K562 (cell line): ENCODE measurements around the gene NSUN2. TPM values are rescaled to one million over a fixed set of nuclear protein-coding genes. Genes with fewer than 3 reads are reported as not detected.

Experiments used
- ATAC-seq: fragments of 200-7000 bp; cut with Tn5 transposase; 3 replicates; pipeline ENCODE4 v1.9.1; 2020; ENCODE audit warnings: moderate library complexity
- BruUV-seq: library from RNA; stranded (reverse); fragments of 400-500 nt; replicated peaks from 2 replicates; lab custom pipeline; 2021; lab: Mats Ljungman, UMichigan
- CTCF ChIA-PET: fragments of 300-600 bp; formaldehyde crosslinking; extraction: SDS; loops from one replicate; lab custom pipeline; 2021; ENCODE audit warnings: low intra/inter-chr PET ratio; lab: Yijun Ruan, JAX
- POLR2A ChIA-PET: fragments of 300-600, 350-650 bp; sonication (Branson Sonifier 250); formaldehyde crosslinking; extraction: SDS; loops from one replicate; lab custom pipeline; 2021; ENCODE audit warnings: antibody characterized with exemption, inconsistent platforms; lab: Yijun Ruan, JAX
- DNase-seq, 4 experiments: peaks; one replicate each; pipeline versions ENCODE4 v3.0.0 to v3.0.0-alpha.2; 2011 to 2018; ENCODE audit warnings: low spot score in 3 of 4, mixed read lengths in 3 of 4; ENCODE audit errors: extremely low read depth in 1 of 4
- FAIRE-seq: peaks from 2 replicates; lab custom pipeline; 2011; peaks lifted over from hg19 to GRCh38; lab: Jason Lieb, UNC
- H2AFZ ChIP-seq: 2 replicates; pipeline ENCODE4 v1.6.0; 2011; ENCODE audit warnings: low read depth, low read length, control low read depth, inconsistent platforms
- H3K27ac ChIP-seq: fragments of 200-600 bp; 3 replicates; pipeline ENCODE4 v1.8.0; 2011; ENCODE audit warnings: low read depth, mild to moderate bottlenecking, control low read depth, inconsistent platforms, low read length, moderate library complexity, mixed read lengths; ENCODE audit errors: extremely low read depth
- H3K27me3 ChIP-seq, 2 experiments: fragments of 300-600 bp in 1 of 2; 2 replicates in 1 of 2; 3 replicates in 1 of 2; pipeline versions ENCODE4 v1.6.0 to v1.8.0; 2011; ENCODE audit warnings: inconsistent platforms in 2 of 2, low read length in 2 of 2, mild to moderate bottlenecking in 1 of 2, mixed read lengths in 1 of 2, moderate library complexity in 1 of 2; ENCODE audit not compliant: control insufficient read depth in 2 of 2, insufficient read depth in 2 of 2
- H3K36me3 ChIP-seq: fragments of 300-600 bp; 3 replicates; pipeline ENCODE4 v1.8.0; 2011; ENCODE audit warnings: mild to moderate bottlenecking, low read length, inconsistent platforms; ENCODE audit not compliant: control insufficient read depth, insufficient read depth
- H3K4me1 ChIP-seq, 2 experiments: fragments of 200-600 bp in 1 of 2; replicated peaks in 1 of 2; 2 replicates in 1 of 2; 3 replicates in 1 of 2; pipeline versions ENCODE4 v1.5.1 to v1.8.0; 2011; ENCODE audit warnings: inconsistent platforms in 2 of 2, low read length in 2 of 2, mild to moderate bottlenecking in 1 of 2, mixed read lengths in 1 of 2, moderate library complexity in 1 of 2; ENCODE audit not compliant: control insufficient read depth in 2 of 2, insufficient read depth in 2 of 2
- H3K4me2 ChIP-seq: 2 replicates; pipeline ENCODE4 v1.6.1; 2011; ENCODE audit warnings: low read length, control low read depth, inconsistent platforms, mixed read lengths; ENCODE audit not compliant: insufficient read depth
- H3K4me3 ChIP-seq: fragments of 200-600 bp; sonication (generic), shearing (Covaris generic); 2 replicates; pipeline ENCODE4 v1.5.1; 2016; ENCODE audit warnings: control low read depth, inconsistent platforms
- H3K79me2 ChIP-seq: fragments of 200-600 bp; 3 replicates; pipeline ENCODE4 v1.8.0; 2011; ENCODE audit warnings: low read length, inconsistent platforms; ENCODE audit not compliant: control insufficient read depth, insufficient read depth
- H3K9ac ChIP-seq, 2 experiments: 2 replicates each; pipeline versions ENCODE4 v1.6.0 to v1.6.1; 2011; ENCODE audit warnings: low read depth in 2 of 2, low read length in 2 of 2, control low read depth in 1 of 2, inconsistent platforms in 1 of 2, mild to moderate bottlenecking in 1 of 2, mixed read lengths in 1 of 2; ENCODE audit not compliant: insufficient read depth in 1 of 2
- H3K9me1 ChIP-seq: one replicate; pipeline ENCODE4 v1.6.0; 2011; ENCODE audit warnings: inconsistent platforms, mild to moderate bottlenecking, low read length, moderate library complexity; ENCODE audit not compliant: control insufficient read depth, insufficient read depth
- H3K9me3 ChIP-seq: replicated peaks from 2 replicates; pipeline ENCODE4 v1.5.1; 2011; ENCODE audit warnings: low read depth, low read length, inconsistent platforms; ENCODE audit not compliant: control insufficient read depth, insufficient read depth
- H4K20me1 ChIP-seq: replicated peaks from 2 replicates; pipeline ENCODE4 v1.6.1; 2011; ENCODE audit warnings: low read length, inconsistent platforms, mixed read lengths; ENCODE audit not compliant: control insufficient read depth, insufficient read depth
- CLOCK ChIP-seq: fragments of 250-450 bp; sonication (Bioruptor Pico); IDR thresholded peaks from 2 replicates; pipeline ENCODE4 v1.4.0; 2020; ENCODE audit warnings: mild to moderate bottlenecking, moderate library complexity, borderline replicate concordance
- E2F5 ChIP-seq: sonication (generic); formaldehyde crosslinking; IDR thresholded peaks from 2 replicates; pipeline ENCODE4 v1.8.0; 2022; ENCODE audit warnings: mild to moderate bottlenecking, missing genetic modification reagents
- FOS ChIP-seq: IDR thresholded peaks from 3 replicates; pipeline ENCODE4 v1.6.1; 2011; ENCODE audit not compliant: insufficient read length; ENCODE audit errors: extremely low read depth
- GMEB1 ChIP-seq: fragments of 250-450 bp; sonication (Bioruptor Pico); IDR thresholded peaks from 2 replicates; pipeline ENCODE4 v1.4.0; 2020; ENCODE audit warnings: mild to moderate bottlenecking
- HIVEP1 ChIP-seq: fragments of 250-450 bp; sonication (Bioruptor Pico); IDR thresholded peaks from 2 replicates; pipeline ENCODE4 v1.4.0; 2020; ENCODE audit warnings: mild to moderate bottlenecking
- JUN ChIP-seq, 2 experiments: sonication (generic) in 1 of 2; formaldehyde crosslinking in 1 of 2; IDR thresholded peaks; 2 replicates each; pipeline versions ENCODE4 v1.6.1 to v1.8.0; 2012 to 2022; ENCODE audit warnings: borderline replicate concordance in 2 of 2, mild to moderate bottlenecking in 2 of 2, improper control_type of control experiment in 1 of 2, low read depth in 1 of 2, low read length in 1 of 2, missing genetic modification reagents in 1 of 2
- KDM2B ChIP-seq: fragments of 250-450 bp; sonication (Bioruptor Pico); IDR thresholded peaks from 2 replicates; pipeline ENCODE4 v1.8.0; 2021; ENCODE audit warnings: mild to moderate bottlenecking, moderate library complexity
- MCM5 ChIP-seq: fragments of 450-650 bp; IDR thresholded peaks from 2 replicates; pipeline ENCODE4 v1.6.1; 2016; ENCODE audit warnings: low read depth
- ZNF143 ChIP-seq: sonication (generic); formaldehyde crosslinking; IDR thresholded peaks from 2 replicates; pipeline ENCODE4 v1.9.0; 2022; ENCODE audit warnings: mild to moderate bottlenecking, missing genetic modification reagents
- ZNF146 ChIP-seq: IDR thresholded peaks from one replicate; pipeline ENCODE4 v1.6.1; 2018; ENCODE audit warnings: missing compliant biosample characterization; ENCODE audit not compliant: unreplicated experiment
- ZNF311 ChIP-seq: fragments of 250-450 bp; sonication (Bioruptor Pico); IDR thresholded peaks from 2 replicates; pipeline ENCODE4 v1.4.0; 2020; ENCODE audit warnings: mild to moderate bottlenecking, moderate library complexity
- ZNF780A ChIP-seq: fragments of 250-450 bp; sonication (Bioruptor Pico); IDR thresholded peaks from 2 replicates; pipeline ENCODE4 v1.5.0; 2021; ENCODE audit warnings: mild to moderate bottlenecking
- WGBS: fragments of 100-300 bp; shearing (Covaris generic); methylation state at CpG from one replicate; pipeline ENCODE4 v1.1.6; 2016; ENCODE audit warnings: low coverage, mixed read lengths; ENCODE audit not compliant: insufficient coverage; ENCODE audit errors: missing lambda C conversion rate; 5-methylcytosine and 5-hydroxymethylcytosine counted together
- in situ Hi-C: fragments of 300-500 bp; cut with MboI; formaldehyde crosslinking; loops from 4 replicates; pipeline ENCODE4 v1.15.0; 2018; ENCODE audit warnings: inconsistent platforms, mixed read lengths
- intact Hi-C: fragments of 100-400 bp; cut with micrococcal nuclease; formaldehyde crosslinking; loops from 2 replicates; pipeline ENCODE4 v1.14.2; 2022
- polyA plus RNA-seq, 8 experiments: library from polyadenylated mRNA; depleted of rRNA in 4 of 8; stranded (reverse) in 5 of 8; unstranded in 3 of 8; fragments of >200 nt; fragmentation: Nextera tagmentation in 2 of 8; fragmentation: Illumina TruSeq in 1 of 8; extraction: Ambion mirVana in 2 of 8; extraction: Trizol in 1 of 8; gene quantifications; 2 replicates each; pipeline versions ENCODE4 v1.2.1 to v1.2.3, GENCODE V29; 2011 to 2014; ENCODE audit warnings: inconsistent platforms in 1 of 8, missing spikeins in 1 of 8
- total RNA-seq, 7 experiments: library from RNA; depleted of rRNA in 6 of 7; stranded (reverse); fragments of >200 nt in 6 of 7; fragmentation: Illumina TruSeq in 2 of 7; extraction: Trizol in 2 of 7; gene quantifications; 2 replicates each; pipeline versions ENCODE4 v1.2.1 to v1.2.3, GENCODE V29; 2011 to 2021; ENCODE audit warnings: low replicate concordance in 1 of 7

NSUN2 gene
- total and polyA plus RNA-seq, 9 of the 15 experiments (the other 6 are each of a cell fraction or from before 2014, with no cell fraction given): 9.2 to 167 (median 127) TPM

- Histone ChIP-seq H3K4me3 (no peak overlapping the region), H4K20me1 (no peaks in the 10 kb centered on the region), H3K79me2 (no peaks in the 10 kb centered on the region), H3K9me1 (no peaks in the 10 kb centered on the region), H3K4me1 (peaks cover 0 to 4% of the 10 kb centered on the region in 2 experiments; a peak in 2 of 5 replicates), H2AFZ (no peak overlapping the region), H3K9ac (no peak overlapping the region), H3K36me3 (peaks cover 17% of the 10 kb centered on the region), H3K4me2 (no peak overlapping the region), H3K9me3 (no peaks in the 10 kb centered on the region), H3K27me3 (no peaks in the 10 kb centered on the region), H3K27ac (no peak overlapping the region)
- in situ Hi-C loops (no loop called here), intact Hi-C loops (no loop called here)
- TF ChIP-seq HIVEP1 (no peak), JUN (IDR thresholded peaks at IDR 0.05; ENCODE audit: borderline replicate concordance, low read depth, low read length) (no peak), JUN (CRISPR knock-in tag; IDR thresholded peaks at IDR 0.05; ENCODE audit: borderline replicate concordance) (no peak), ZNF146 (no peak), KDM2B (CRISPR knock-in tag) (no peak), FOS (no peak), CLOCK (no peak), MCM5 (no peak), ZNF780A (CRISPR knock-in tag) (no peak), E2F5 (CRISPR knock-in tag) (no peak), GMEB1 (no peak), ZNF143 (CRISPR knock-in tag) (no peak), ZNF311 (CRISPR knock-in tag) (no peak)
- no TSS peak for BruUV-seq
- 39% methylated on average over 3 of the region's 3 CpGs for WGBS
- ATAC-seq: no peak
- DNase-seq: no peak
- POLR2A ChIA-PET: no interaction called here
- FAIRE-seq: no peak
- CTCF ChIA-PET: no interaction called here
Measured at GRCh38 chr5:6592601-6593000, 40.2 kb downstream of the NSUN2 start.
